Measurements from ENCODE around the gene PTPRT.

The PTPRT gene

DNA sequence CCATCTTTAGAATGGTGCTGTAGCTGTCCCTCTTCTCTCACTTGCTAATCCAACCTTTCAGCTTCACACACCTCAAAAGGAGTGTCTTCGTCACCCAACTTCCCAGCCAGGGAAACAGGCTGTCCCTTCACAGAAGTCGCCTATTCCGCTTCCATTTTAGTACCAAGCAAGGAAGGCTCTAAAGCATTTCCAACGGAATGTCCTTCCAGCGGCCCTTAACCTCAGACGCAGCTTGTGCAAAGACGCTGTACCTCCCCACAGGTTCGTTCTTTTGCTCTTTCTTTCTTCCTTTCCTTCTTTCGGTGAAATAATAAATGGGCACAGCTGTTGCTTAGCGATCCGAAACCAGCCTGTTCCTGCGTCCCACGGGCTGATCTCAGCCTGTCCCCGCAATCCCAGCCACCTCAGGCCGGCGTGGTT is 1.5 kb downstream of the PTPRT start:
- Histone ChIP-seq H3K9ac (ENCODE audit: low read depth in 1 of 2, low read length in 2 of 2) (no peak overlapping the region), H3K4me3 (ENCODE audit: low read depth in 1 of 2, low read length in 2 of 2) (no peak overlapping the region), H3K36me3 (ENCODE audit: control insufficient read depth in 1 of 2, insufficient read depth in 2 of 2, low read length in 2 of 2) (no peaks in the 10 kb centered on the region), H3K27me3 (ENCODE audit: control insufficient read depth in 1 of 2, insufficient read depth in 2 of 2, low read length in 2 of 2) (peaks cover 11 to 30% of the 10 kb centered on the region in 2 donors), H3K27ac (ENCODE audit: low read depth, low read length) (no peak overlapping the region), H3K9me3 (ENCODE audit: control insufficient read depth in 1 of 2, low read length in 2 of 2) (no peaks in the 10 kb centered on the region), H3K4me1 (ENCODE audit: control insufficient read depth in 1 of 2, insufficient read depth in 2 of 2, low read length in 2 of 2) (no peaks in the 10 kb centered on the region)

DNA sequence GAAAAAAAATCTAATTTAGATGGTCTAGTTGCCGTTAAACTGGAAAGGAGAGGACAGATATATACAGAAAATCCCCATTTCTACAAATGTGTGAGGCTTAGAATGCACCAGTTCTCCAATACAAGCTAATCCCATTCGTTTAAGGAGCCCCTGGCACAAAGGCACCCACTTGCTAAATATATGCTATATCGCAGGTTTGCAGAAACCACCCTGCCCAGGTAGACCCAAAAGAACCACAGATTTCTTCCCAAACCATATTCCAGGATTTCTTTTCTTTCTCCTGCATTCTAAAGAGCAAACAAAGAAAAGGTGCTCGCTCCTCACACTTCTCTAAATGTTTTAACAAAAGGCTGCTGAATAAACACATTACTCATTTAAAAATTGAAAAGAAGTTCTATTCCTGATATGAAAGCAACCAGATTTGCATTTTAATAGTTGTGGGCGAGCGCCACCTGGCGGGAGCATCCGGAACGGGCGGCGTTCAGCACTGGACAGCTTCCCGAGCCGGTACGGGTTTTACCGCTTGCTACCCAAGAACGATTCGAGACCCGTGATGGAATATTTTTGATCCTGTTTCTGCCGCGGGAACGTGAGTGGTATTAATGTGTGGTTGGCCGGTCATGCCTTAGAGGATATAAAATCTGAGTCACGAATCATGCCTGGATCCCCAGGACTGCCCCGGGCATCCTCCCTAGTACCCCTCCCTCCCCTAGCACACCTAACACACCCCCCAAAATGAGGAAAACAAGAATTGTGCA is 2.1 kb downstream of the PTPRT start:
- H3K4me3 ChIP-seq (ENCODE audit: low read depth in 1 of 2, low read length in 2 of 2), result no peak overlapping the region
- no peak overlapping the region for H3K27ac ChIP-seq (ENCODE audit: low read depth, low read length)
- no peak overlapping the region for H3K9ac ChIP-seq (ENCODE audit: low read depth in 1 of 2, low read length in 2 of 2)
- H3K9me3 ChIP-seq (ENCODE audit: control insufficient read depth in 1 of 2, low read length in 2 of 2), result no peaks in the 10 kb centered on the region
- H3K4me1 ChIP-seq (ENCODE audit: control insufficient read depth in 1 of 2, insufficient read depth in 2 of 2, low read length in 2 of 2), result no peaks in the 10 kb centered on the region
- H3K36me3 ChIP-seq (ENCODE audit: control insufficient read depth in 1 of 2, insufficient read depth in 2 of 2, low read length in 2 of 2), result no peaks in the 10 kb centered on the region
- H3K27me3 ChIP-seq (ENCODE audit: control insufficient read depth in 1 of 2, insufficient read depth in 2 of 2, low read length in 2 of 2), result peaks cover 11 to 30% of the 10 kb centered on the region in 2 donors

DNA sequence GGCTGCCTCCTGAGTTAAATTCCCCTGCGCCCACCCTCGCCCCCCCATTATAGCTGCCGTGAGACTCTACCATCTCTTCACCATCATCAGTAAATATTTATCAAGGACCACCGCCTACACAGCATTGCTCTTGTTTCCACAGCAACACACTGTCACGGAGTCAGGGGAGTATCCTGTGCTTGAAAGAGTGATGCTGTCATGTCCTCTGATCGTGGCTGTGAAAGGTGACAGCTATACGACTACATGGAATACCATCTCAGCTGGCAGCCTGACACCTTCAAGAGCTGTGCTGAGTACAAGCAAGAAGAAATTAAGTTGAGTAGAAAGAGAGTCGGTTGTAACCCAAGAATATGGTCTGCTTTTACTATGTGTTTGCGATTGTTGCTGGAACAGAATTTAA is 3.4 kb downstream of the PTPRT start:
- H3K27me3 ChIP-seq (ENCODE audit: control insufficient read depth in 1 of 2, insufficient read depth in 2 of 2, low read length in 2 of 2), result peaks cover 7 to 20% of the 10 kb centered on the region in 2 donors
- no peaks in the 10 kb centered on the region for H3K9me3 ChIP-seq (ENCODE audit: control insufficient read depth in 1 of 2, low read length in 2 of 2)
- H3K4me1 ChIP-seq (ENCODE audit: control insufficient read depth in 1 of 2, insufficient read depth in 2 of 2, low read length in 2 of 2), result no peaks in the 10 kb centered on the region
- H3K9ac ChIP-seq (ENCODE audit: low read depth in 1 of 2, low read length in 2 of 2), result no peak overlapping the region
- H3K36me3 ChIP-seq (ENCODE audit: control insufficient read depth in 1 of 2, insufficient read depth in 2 of 2, low read length in 2 of 2), result no peaks in the 10 kb centered on the region
- H3K4me3 ChIP-seq (ENCODE audit: low read depth in 1 of 2, low read length in 2 of 2), result no peak overlapping the region
- no peak overlapping the region for H3K27ac ChIP-seq (ENCODE audit: low read depth, low read length)

DNA sequence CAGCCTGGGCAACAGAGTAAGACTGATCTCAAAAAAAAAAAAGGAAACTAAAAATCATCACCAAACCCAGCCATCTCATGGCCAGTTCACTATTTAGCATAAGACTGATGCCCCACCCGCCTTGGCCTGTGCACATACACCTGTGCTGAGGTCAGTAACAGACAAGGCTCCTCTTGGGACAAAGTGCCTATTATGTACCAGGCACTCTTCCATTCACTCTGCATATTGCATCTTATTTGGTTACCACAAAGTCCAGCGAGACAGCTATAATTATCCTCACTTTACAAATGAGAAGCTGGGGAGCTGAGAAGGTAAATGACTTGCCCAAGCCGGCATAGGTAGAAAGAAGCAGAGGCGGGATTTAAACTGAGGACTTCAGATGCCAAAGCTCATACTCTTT is 3.8 kb downstream of the PTPRT start:
- no peak overlapping the region for H3K9ac ChIP-seq (ENCODE audit: low read depth in 1 of 2, low read length in 2 of 2)
- no peaks in the 10 kb centered on the region for H3K36me3 ChIP-seq (ENCODE audit: control insufficient read depth in 1 of 2, insufficient read depth in 2 of 2, low read length in 2 of 2)
- no peaks in the 10 kb centered on the region for H3K4me1 ChIP-seq (ENCODE audit: control insufficient read depth in 1 of 2, insufficient read depth in 2 of 2, low read length in 2 of 2)
- H3K27me3 ChIP-seq (ENCODE audit: control insufficient read depth in 1 of 2, insufficient read depth in 2 of 2, low read length in 2 of 2), result peaks cover 7 to 16% of the 10 kb centered on the region in 2 donors
- H3K4me3 ChIP-seq (ENCODE audit: low read depth in 1 of 2, low read length in 2 of 2), result no peak overlapping the region
- H3K27ac ChIP-seq (ENCODE audit: low read depth, low read length), result no peak overlapping the region
- no peaks in the 10 kb centered on the region for H3K9me3 ChIP-seq (ENCODE audit: control insufficient read depth in 1 of 2, low read length in 2 of 2)

DNA sequence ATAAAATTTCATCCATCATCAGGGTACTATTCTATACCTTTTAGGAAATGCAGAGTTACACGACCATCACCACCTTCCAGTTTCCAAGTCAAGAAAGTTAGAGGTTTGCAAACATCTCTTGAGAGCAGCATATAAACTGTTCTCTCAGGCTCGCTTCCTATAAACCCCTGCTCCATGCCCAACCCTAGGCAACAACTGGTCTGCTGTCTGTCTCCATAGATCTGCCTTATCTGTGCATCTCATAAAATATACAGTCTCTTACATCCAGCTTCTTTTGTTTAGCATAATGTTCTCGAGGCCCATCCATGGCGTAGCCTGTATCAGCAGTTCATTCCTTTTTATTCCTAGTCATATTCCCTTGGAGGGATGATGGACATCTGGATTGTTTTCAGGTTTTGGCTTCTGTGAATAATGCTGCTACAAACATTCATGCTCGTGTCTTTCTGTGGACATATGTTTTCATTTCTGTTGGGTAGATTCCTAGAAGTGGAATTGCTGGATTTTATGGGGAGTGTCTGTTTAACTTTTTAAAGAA is 6.1 kb downstream of the PTPRT start:
- H3K27me3 ChIP-seq (ENCODE audit: control insufficient read depth in 1 of 2, insufficient read depth in 2 of 2, low read length in 2 of 2), result peaks cover 7% of the 10 kb centered on the region in 2 donors
- no peak overlapping the region for H3K27ac ChIP-seq (ENCODE audit: low read depth, low read length)
- H3K36me3 ChIP-seq (ENCODE audit: control insufficient read depth in 1 of 2, insufficient read depth in 2 of 2, low read length in 2 of 2), result no peaks in the 10 kb centered on the region
- no peaks in the 10 kb centered on the region for H3K9me3 ChIP-seq (ENCODE audit: control insufficient read depth in 1 of 2, low read length in 2 of 2)
- H3K9ac ChIP-seq (ENCODE audit: low read depth in 1 of 2, low read length in 2 of 2), result no peak overlapping the region
- no peaks in the 10 kb centered on the region for H3K4me1 ChIP-seq (ENCODE audit: control insufficient read depth in 1 of 2, insufficient read depth in 2 of 2, low read length in 2 of 2)
- no peak overlapping the region for H3K4me3 ChIP-seq (ENCODE audit: low read depth in 1 of 2, low read length in 2 of 2)

DNA sequence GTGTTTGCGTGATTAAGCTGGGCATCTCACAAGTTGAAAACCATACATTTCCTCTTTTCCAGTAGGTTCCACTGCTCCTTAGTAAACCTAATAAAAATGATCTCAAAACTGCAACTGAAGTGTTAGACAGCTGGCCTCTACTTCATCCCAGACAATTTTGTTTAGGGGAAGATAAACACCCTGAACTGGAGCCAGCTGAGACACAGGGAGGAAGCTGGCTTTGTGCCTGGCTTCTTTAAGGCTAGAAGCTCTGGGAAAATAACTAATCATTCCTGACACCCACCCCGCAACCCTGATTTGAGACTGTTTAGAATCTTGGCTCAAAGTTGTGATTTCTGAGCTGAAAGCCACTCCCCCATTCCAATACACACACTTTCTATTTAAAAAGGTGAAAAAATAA is 11.6 kb downstream of the PTPRT start:
- Histone ChIP-seq H3K27ac (ENCODE audit: low read depth, low read length) (no peak overlapping the region), H3K9ac (ENCODE audit: low read depth in 1 of 2, low read length in 2 of 2) (no peak overlapping the region), H3K9me3 (ENCODE audit: control insufficient read depth in 1 of 2, low read length in 2 of 2) (no peaks in the 10 kb centered on the region), H3K36me3 (ENCODE audit: control insufficient read depth in 1 of 2, insufficient read depth in 2 of 2, low read length in 2 of 2) (no peaks in the 10 kb centered on the region), H3K27me3 (ENCODE audit: control insufficient read depth in 1 of 2, insufficient read depth in 2 of 2, low read length in 2 of 2) (no peaks in the 10 kb centered on the region), H3K4me1 (ENCODE audit: control insufficient read depth in 1 of 2, insufficient read depth in 2 of 2, low read length in 2 of 2) (no peaks in the 10 kb centered on the region), H3K4me3 (ENCODE audit: low read depth in 1 of 2, low read length in 2 of 2) (no peak overlapping the region)

DNA sequence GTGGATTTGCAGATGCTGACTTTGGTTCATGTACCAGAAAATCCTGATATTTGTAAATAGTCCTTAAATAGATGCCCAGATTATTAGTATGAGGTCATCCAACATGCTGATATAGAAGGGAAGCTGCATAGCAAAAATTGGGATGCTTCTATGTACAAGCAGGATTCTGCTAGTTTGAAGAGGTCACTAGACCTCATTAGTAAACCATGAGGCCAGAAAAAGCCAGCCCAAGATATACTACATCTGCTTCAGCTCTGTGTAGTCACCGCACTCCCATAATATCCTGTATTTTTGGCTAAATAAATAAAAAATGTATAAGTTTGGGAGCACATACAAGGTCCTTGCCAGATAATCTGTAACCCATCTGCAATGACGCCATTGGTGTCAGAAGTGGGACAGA is 13.0 kb downstream of the PTPRT start:
- H3K9ac ChIP-seq (ENCODE audit: low read depth in 1 of 2, low read length in 2 of 2), result no peak overlapping the region
- H3K27ac ChIP-seq (ENCODE audit: low read depth, low read length), result no peak overlapping the region
- no peaks in the 10 kb centered on the region for H3K36me3 ChIP-seq (ENCODE audit: control insufficient read depth in 1 of 2, insufficient read depth in 2 of 2, low read length in 2 of 2)
- H3K9me3 ChIP-seq (ENCODE audit: control insufficient read depth in 1 of 2, low read length in 2 of 2), result no peaks in the 10 kb centered on the region
- H3K27me3 ChIP-seq (ENCODE audit: control insufficient read depth in 1 of 2, insufficient read depth in 2 of 2, low read length in 2 of 2), result no peaks in the 10 kb centered on the region
- no peaks in the 10 kb centered on the region for H3K4me1 ChIP-seq (ENCODE audit: control insufficient read depth in 1 of 2, insufficient read depth in 2 of 2, low read length in 2 of 2)
- H3K4me3 ChIP-seq (ENCODE audit: low read depth in 1 of 2, low read length in 2 of 2), result no peak overlapping the region

DNA sequence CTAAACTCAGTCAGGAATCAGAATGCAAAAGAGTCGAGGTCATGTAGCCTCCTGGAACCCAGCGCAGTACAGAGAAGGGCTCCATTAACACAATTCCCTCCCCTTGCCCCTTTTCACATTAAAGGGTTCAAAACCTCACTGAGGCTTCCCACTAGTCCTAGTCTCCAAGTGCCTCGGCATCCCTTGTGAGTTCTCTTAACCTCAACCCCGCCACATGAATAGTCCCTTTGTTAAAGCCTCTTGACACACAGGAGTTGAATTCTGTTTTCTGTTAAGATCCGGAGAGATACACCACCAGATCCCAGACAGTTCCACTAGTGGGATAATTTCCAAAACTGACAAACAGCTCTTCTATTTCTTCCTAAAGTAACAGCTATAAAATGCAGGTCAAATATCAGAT is 17.8 kb downstream of the PTPRT start:
- Histone ChIP-seq H3K4me1 (ENCODE audit: control insufficient read depth in 1 of 2, insufficient read depth in 2 of 2, low read length in 2 of 2) (no peaks in the 10 kb centered on the region), H3K9ac (ENCODE audit: low read depth in 1 of 2, low read length in 2 of 2) (no peak overlapping the region), H3K27me3 (ENCODE audit: control insufficient read depth in 1 of 2, insufficient read depth in 2 of 2, low read length in 2 of 2) (no peaks in the 10 kb centered on the region), H3K9me3 (ENCODE audit: control insufficient read depth in 1 of 2, low read length in 2 of 2) (no peaks in the 10 kb centered on the region), H3K36me3 (ENCODE audit: control insufficient read depth in 1 of 2, insufficient read depth in 2 of 2, low read length in 2 of 2) (no peaks in the 10 kb centered on the region), H3K4me3 (ENCODE audit: low read depth in 1 of 2, low read length in 2 of 2) (no peak overlapping the region), H3K27ac (ENCODE audit: low read depth, low read length) (no peak overlapping the region)

DNA sequence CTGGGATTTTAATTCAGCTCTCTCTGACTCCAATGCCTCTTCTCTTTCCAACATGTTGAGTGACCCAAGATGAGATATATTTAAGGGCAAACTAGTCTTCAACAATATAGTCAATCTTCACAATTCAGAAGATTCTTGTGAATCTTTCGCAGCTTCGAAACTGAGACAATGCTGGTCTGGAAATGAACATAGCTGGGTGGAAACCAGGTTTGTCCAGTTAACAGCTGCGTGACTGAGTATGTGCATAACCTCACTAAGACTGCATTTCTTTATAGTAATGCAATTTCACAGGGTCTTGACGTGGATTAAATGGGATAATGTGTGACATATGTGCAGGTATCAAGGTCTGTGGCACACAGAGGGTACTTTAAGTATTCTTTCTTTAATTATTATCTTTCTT is 18.9 kb downstream of the PTPRT start:
- Histone ChIP-seq H3K9ac (ENCODE audit: low read depth in 1 of 2, low read length in 2 of 2) (no peak overlapping the region), H3K27me3 (ENCODE audit: control insufficient read depth in 1 of 2, insufficient read depth in 2 of 2, low read length in 2 of 2) (no peaks in the 10 kb centered on the region), H3K4me1 (ENCODE audit: control insufficient read depth in 1 of 2, insufficient read depth in 2 of 2, low read length in 2 of 2) (no peaks in the 10 kb centered on the region), H3K36me3 (ENCODE audit: control insufficient read depth in 1 of 2, insufficient read depth in 2 of 2, low read length in 2 of 2) (no peaks in the 10 kb centered on the region), H3K9me3 (ENCODE audit: control insufficient read depth in 1 of 2, low read length in 2 of 2) (no peaks in the 10 kb centered on the region), H3K4me3 (ENCODE audit: low read depth in 1 of 2, low read length in 2 of 2) (no peak overlapping the region), H3K27ac (ENCODE audit: low read depth, low read length) (no peak overlapping the region)

DNA sequence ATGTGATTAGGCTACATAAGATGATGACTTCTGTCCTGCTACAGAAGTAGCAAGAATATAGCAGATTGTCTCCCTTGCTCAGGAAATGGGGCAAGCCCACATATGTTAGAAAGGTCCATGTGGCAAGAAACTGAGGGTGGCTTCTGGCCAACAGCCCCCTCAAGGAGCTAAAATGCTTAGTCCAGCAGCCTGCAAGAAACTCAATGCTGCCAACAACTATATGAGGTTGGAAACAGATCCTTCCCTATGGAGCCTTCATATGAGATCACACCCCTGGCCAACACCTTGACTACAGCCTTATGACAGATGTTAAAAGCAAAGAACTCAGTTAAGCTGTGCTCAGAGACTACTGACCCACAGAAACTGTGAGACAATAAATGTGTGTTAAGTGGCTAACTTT is 22.1 kb downstream of the PTPRT start:
- Histone ChIP-seq H3K4me3 (ENCODE audit: low read depth in 1 of 2, low read length in 2 of 2) (no peak overlapping the region), H3K9ac (ENCODE audit: low read depth in 1 of 2, low read length in 2 of 2) (no peak overlapping the region), H3K27me3 (ENCODE audit: control insufficient read depth in 1 of 2, insufficient read depth in 2 of 2, low read length in 2 of 2) (no peaks in the 10 kb centered on the region), H3K9me3 (ENCODE audit: control insufficient read depth in 1 of 2, low read length in 2 of 2) (no peaks in the 10 kb centered on the region), H3K36me3 (ENCODE audit: control insufficient read depth in 1 of 2, insufficient read depth in 2 of 2, low read length in 2 of 2) (no peaks in the 10 kb centered on the region), H3K27ac (ENCODE audit: low read depth, low read length) (no peak overlapping the region), H3K4me1 (ENCODE audit: control insufficient read depth in 1 of 2, insufficient read depth in 2 of 2, low read length in 2 of 2) (no peaks in the 10 kb centered on the region)

Measured in duodenal mucosa (tissue), 2 donors.